ENCODE results near the gene TMEM154.
A peak's percentile ranks its signal among the peaks of the same experiment; 100 is the strongest.

TMEM154 gene

DNA sequence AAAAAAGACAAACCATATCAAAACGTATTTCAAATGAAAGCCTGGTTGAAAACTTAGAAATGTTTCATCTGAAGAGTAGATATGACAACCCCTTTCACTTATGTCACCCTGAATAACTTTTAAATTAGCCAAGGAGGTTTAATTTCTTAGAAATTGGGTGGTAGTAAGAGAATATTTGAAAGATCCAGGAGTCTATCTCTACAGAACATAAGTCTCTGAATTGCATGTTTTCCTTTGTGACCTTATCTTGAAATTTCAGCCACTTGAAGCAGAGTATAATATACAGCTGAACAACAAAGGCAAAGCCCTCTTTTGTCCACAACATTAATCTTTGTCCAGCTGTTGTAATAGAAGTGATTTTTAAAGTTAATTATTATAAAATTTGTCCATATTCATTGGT, 49.5 kb downstream of the TMEM154 start:
- no peak overlapping the region for H3K4me3 ChIP-seq (ENCODE audit: low read depth, low read length)
- DNase-seq (ENCODE audit: low read depth), result no peak
- TF ChIP-seq, protein P1, sequence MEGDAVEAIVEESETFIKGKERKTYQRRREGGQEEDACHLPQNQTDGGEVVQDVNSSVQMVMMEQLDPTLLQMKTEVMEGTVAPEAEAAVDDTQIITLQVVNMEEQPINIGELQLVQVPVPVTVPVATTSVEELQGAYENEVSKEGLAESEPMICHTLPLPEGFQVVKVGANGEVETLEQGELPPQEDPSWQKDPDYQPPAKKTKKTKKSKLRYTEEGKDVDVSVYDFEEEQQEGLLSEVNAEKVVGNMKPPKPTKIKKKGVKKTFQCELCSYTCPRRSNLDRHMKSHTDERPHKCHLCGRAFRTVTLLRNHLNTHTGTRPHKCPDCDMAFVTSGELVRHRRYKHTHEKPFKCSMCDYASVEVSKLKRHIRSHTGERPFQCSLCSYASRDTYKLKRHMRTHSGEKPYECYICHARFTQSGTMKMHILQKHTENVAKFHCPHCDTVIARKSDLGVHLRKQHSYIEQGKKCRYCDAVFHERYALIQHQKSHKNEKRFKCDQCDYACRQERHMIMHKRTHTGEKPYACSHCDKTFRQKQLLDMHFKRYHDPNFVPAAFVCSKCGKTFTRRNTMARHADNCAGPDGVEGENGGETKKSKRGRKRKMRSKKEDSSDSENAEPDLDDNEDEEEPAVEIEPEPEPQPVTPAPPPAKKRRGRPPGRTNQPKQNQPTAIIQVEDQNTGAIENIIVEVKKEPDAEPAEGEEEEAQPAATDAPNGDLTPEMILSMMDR (conservative IDR thresholded peaks at IDR 0.05; ENCODE audit: low read depth, low read length), result no peak

DNA sequence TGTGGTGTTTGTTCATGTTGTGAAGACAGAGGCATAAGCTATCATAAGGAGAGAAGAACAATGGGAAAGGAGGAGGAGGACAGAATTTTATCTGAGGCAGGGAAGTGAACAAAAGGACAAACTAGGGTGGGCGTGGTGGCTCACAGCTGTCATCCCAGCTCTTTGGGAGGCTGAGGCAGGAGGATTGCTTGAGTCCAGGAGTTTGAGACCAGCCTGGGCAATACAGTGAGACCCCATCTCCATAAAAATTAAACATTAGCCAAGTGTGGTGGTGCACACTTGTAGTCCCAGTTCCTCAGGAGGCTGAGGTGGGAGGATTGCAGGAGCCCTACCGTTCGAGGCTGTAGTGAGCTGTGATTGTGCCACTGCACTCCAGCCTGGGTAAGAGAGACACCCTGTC, 49.9 kb downstream of the TMEM154 start:
- TF ChIP-seq, protein P1 (conservative IDR thresholded peaks at IDR 0.05; ENCODE audit: low read depth, low read length), result no peak
- DNase-seq (ENCODE audit: low read depth), result no peak
- no peak overlapping the region for H3K4me3 ChIP-seq (ENCODE audit: low read depth, low read length)

DNA sequence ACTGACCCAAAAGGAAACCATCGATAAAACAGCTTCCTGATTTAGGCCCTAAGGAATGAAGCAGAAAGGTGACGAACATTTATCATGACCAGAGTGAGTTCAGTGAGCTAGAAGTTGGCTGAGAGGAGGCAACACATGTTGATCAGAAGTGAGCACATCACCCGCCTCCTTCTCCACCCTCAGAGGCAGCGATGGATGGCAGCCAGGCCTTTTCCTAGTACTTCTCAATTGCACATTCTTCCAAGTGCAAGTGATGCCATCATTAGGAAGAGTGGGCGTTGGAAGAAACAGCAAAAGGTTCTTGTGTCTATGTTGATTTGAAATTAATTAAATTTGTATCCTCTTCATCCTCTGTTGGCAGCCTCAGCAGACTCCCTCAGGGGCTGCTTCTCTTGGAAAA, 51.7 kb downstream of the TMEM154 start:
- no peak overlapping the region for H3K4me3 ChIP-seq (ENCODE audit: low read depth, low read length)
- no peak for DNase-seq (ENCODE audit: low read depth)
- TF ChIP-seq, protein P1 (conservative IDR thresholded peaks at IDR 0.05; ENCODE audit: low read depth, low read length), result no peak

DNA sequence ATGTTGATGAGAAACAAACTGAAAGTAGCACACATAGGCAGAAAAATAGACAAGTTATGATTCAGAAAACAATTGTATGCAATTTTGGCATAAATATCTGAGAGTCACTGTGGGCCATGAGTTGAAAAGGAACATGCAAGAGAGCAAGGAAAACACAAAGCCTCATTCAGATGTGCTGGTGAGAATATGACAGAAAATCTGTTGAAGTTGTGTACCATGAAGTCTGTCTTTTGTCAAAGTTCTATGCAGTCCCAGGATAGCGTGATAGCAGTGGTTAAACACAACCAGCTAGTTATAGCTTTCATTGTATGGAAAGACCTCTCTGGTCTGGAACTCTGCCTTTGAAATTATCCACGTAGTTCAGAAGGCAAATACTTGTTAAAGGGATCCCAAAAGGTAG, 53.0 kb downstream of the TMEM154 start:
- H3K4me3 ChIP-seq (ENCODE audit: low read depth, low read length), result no peak overlapping the region
- DNase-seq (ENCODE audit: low read depth), result no peak
- TF ChIP-seq, protein P1 (conservative IDR thresholded peaks at IDR 0.05; ENCODE audit: low read depth, low read length), result no peak

DNA sequence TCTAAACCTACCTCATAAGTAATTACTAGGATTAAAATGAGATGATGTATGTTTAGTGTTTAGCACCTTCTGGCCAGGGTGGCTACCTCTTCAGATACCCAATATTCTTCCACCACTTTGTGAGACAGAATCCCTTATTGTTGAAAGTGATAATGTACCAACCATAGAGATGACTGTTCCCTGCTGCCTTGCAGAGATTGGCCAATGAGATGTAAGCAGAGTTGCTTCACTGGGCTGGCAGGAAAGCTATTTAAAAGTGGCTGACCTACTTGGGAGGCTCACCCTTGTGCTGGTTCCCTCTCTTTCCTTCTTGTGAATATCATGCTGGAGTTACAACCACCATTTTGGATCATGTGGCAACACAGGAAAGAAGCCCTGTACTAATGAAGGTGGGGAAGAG, 58.9 kb downstream of the TMEM154 start:
- no peak overlapping the region for H3K4me3 ChIP-seq (ENCODE audit: low read depth, low read length)
- DNase-seq (ENCODE audit: low read depth), result peak; percentile 24
- TF ChIP-seq, protein P1 (conservative IDR thresholded peaks at IDR 0.05; ENCODE audit: low read depth, low read length), result no peak

DNA sequence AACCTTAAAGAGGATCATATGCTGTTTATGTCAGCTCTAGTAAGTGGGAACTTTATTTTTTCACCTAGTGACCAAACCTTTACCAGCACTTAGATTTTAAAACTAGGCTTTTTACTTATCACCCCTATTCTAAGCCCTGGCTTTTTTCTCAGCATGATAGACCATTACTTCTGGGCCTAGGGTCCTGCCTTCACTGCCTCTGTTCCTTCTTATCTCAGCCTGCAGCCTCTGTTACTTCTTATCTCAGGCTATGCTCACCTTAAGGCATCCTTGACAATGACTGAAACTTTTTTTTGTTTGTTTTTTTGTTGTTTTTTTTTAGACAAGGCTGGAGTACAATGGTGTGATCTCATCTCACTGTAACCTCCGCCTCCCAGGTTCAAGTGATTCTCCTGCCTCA, 59.6 kb downstream of the TMEM154 start:
- H3K4me3 ChIP-seq (ENCODE audit: low read depth, low read length), result no peak overlapping the region
- no peak for DNase-seq (ENCODE audit: low read depth)
- TF ChIP-seq, protein P1 (conservative IDR thresholded peaks at IDR 0.05; ENCODE audit: low read depth, low read length), result no peak

DNA sequence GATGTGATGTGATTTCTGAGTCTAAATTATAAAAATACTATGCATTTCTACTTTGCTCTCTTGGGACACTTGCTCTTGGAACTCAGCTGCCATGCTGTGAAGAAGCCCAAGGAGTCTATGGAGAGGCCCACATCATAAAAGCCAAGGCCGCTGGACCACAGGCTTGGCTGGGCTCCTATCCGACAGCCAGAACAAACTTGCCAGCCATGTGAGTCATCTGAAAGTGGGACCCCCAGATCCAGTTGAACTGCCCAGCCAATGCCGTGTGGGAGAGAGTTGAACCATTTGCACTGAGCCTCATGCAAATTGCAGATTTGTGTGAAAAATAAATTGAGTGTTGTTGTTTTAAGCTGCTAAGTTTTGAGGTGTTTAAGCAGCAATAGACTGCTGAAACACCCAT, 60.2 kb downstream of the TMEM154 start:
- TF ChIP-seq, protein P1 (conservative IDR thresholded peaks at IDR 0.05; ENCODE audit: low read depth, low read length), result no peak

More for the DNA sequence above, 60.2 kb downstream of the TMEM154 start:
- no peak overlapping the region for H3K4me3 ChIP-seq (ENCODE audit: low read depth, low read length)
- no peak for DNase-seq (ENCODE audit: low read depth)
